Ishikawa (cell line): ENCODE data around the gene SLC6A3.

Experiments used
- CEBPB ChIP-seq: IDR thresholded peaks from 2 replicates; pipeline ENCODE4 v1.6.1; 2012
- CREB1 ChIP-seq: IDR thresholded peaks from 2 replicates; pipeline ENCODE4 v1.6.1; 2012; ENCODE audit warnings: low read depth
- EP300 ChIP-seq: IDR thresholded peaks from 2 replicates; pipeline ENCODE4 v1.6.1; 2012; ENCODE audit warnings: borderline replicate concordance
- TAF1 ChIP-seq: IDR thresholded peaks from 2 replicates; pipeline ENCODE4 v1.6.1; 2012; ENCODE audit warnings: low read depth, mild to moderate bottlenecking
- TCF12 ChIP-seq: IDR thresholded peaks from 2 replicates; pipeline ENCODE4 v1.6.1; 2012; ENCODE audit warnings: low read depth
- TEAD4 ChIP-seq: IDR thresholded peaks from 2 replicates; pipeline ENCODE4 v1.6.1; 2012
- YY1 ChIP-seq: IDR thresholded peaks from 2 replicates; pipeline ENCODE4 v1.6.1; 2012; ENCODE audit warnings: low read depth
- TF ChIP-seq, protein P1 (sequence below): IDR thresholded peaks from 2 replicates; pipeline ENCODE4 v1.6.1; 2012
- TF ChIP-seq, protein P2 (sequence below): IDR thresholded peaks from 2 replicates; pipeline ENCODE4 v1.6.1; 2012

DNA sequence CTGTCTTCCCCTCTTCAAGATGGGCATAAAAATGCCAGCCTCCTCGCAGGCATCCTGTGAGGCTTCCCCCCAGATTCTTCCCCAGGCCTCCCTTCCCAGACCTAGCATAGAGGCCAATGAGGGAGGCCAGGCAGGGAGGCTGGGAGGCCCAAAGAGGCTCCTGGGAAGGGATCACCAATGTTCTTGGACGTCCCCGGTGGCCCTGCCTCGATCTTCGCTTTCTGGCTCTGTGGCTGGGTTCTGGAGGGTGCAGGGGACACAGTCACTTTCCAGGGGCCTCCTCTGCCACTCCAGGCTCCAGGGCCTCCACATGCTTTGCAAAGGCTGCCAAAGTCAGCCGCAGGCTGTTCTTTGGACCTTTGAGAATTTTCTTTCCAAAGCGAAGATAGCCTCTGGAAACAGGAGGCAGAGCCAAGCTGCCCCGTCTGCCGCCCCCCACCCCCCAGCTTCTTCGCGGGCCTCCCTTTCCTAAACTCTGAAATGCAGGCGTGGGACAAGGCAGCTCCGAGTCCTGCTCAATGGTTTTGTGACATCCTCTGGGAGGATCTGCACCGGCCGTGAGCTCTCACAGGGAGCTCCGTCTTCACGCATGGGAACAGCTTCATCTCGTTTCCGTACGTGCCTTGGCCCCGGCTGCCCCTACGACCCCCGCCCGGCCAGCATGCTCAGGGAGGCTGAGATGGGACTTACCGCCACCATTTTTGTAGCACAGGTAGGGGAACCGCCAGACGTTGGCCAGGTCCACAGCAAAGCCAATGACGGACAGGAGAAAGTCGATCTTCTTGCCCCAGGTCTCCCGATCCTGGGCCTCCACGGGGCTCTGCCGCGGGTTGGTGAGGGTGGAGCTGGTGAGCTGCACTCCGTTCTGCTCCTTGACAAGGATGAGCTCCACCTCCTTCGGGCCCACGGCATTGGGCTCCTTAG is 2.8 kb downstream of the SLC6A3 start:
- TF ChIP-seq, protein P1, sequence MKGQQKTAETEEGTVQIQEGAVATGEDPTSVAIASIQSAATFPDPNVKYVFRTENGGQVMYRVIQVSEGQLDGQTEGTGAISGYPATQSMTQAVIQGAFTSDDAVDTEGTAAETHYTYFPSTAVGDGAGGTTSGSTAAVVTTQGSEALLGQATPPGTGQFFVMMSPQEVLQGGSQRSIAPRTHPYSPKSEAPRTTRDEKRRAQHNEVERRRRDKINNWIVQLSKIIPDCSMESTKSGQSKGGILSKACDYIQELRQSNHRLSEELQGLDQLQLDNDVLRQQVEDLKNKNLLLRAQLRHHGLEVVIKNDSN, result no peak
- TF ChIP-seq, protein P2, sequence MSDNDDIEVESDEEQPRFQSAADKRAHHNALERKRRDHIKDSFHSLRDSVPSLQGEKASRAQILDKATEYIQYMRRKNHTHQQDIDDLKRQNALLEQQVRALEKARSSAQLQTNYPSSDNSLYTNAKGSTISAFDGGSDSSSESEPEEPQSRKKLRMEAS, result no peak
- TF ChIP-seq TAF1 (no peak), CREB1 (no peak), TEAD4 (no peak), EP300 (no peak), CEBPB (no peak), YY1 (no peak), TCF12 (no peak)
